HepG2 (cell line): Measurements from ENCODE around the gene PDZK1. TPM values are rescaled to one million over a fixed set of nuclear protein-coding genes. Genes with fewer than 3 reads are reported as not detected.

Source experiments
- CREB1 ChIP-seq, 2 experiments: fragments of 450-650 bp in 1 of 2; IDR thresholded peaks; 2 replicates each; pipeline ENCODE4 v1.6.1; 2016 to 2017; ENCODE audit warnings: control low read depth in 1 of 2, mild to moderate bottlenecking in 1 of 2, missing compliant biosample characterization in 1 of 2, missing genetic modification characterization in 1 of 2
- ELF3 ChIP-seq: IDR thresholded peaks from 2 replicates; pipeline ENCODE4 v1.6.1; 2016; ENCODE audit warnings: missing genetic modification reagents, missing compliant biosample characterization
- FOXO1 ChIP-seq: sonication (generic); formaldehyde crosslinking; IDR thresholded peaks from 2 replicates; pipeline ENCODE4 v1.4.0; 2020; ENCODE audit warnings: missing genetic modification reagents
- MXD3 ChIP-seq: IDR thresholded peaks from 2 replicates; pipeline ENCODE4 v1.6.1; 2016; ENCODE audit warnings: mild to moderate bottlenecking, missing biosample characterization, missing genetic modification reagents
- SIX1 ChIP-seq: sonication (generic); formaldehyde crosslinking; IDR thresholded peaks from 2 replicates; pipeline ENCODE4 v1.4.0; 2020; ENCODE audit warnings: missing genetic modification reagents, borderline replicate concordance
- SMAD3 ChIP-seq: sonication (generic); formaldehyde crosslinking; IDR thresholded peaks from 2 replicates; pipeline ENCODE4 v1.4.0; 2020; ENCODE audit warnings: missing genetic modification reagents
- USF2 ChIP-seq, 2 experiments: sonication (generic) in 1 of 2; formaldehyde crosslinking in 1 of 2; IDR thresholded peaks; 2 replicates each; pipeline versions ENCODE4 v1.5.1 to v1.6.1; 2011 to 2020; ENCODE audit warnings: borderline replicate concordance in 1 of 2, low read depth in 1 of 2, low read length in 1 of 2, mild to moderate bottlenecking in 1 of 2, missing genetic modification reagents in 1 of 2, moderate library complexity in 1 of 2
- ZNF256 ChIP-seq: sonication (generic); formaldehyde crosslinking; conservative IDR thresholded peaks from 2 replicates; pipeline ENCODE4 v1.4.0; 2020; ENCODE audit warnings: missing genetic modification reagents
- ZNF343 ChIP-seq: sonication (generic); formaldehyde crosslinking; IDR thresholded peaks from 2 replicates; pipeline ENCODE4 v1.4.0; 2020; ENCODE audit warnings: mild to moderate bottlenecking, missing genetic modification reagents
- ZNF407 ChIP-seq: sonication (generic); formaldehyde crosslinking; IDR thresholded peaks from one replicate; pipeline ENCODE4 v1.5.1; 2020; ENCODE audit warnings: mild to moderate bottlenecking, missing genetic modification reagents; ENCODE audit errors: not compliant biosample characterization
- ZNF704 ChIP-seq: sonication (generic); formaldehyde crosslinking; IDR thresholded peaks from 2 replicates; pipeline ENCODE4 v1.8.1; 2023; ENCODE audit warnings: mild to moderate bottlenecking, inconsistent platforms, moderate library complexity, missing genetic modification reagents, borderline replicate concordance
- polyA plus RNA-seq, 8 experiments: library from polyadenylated mRNA; depleted of rRNA in 3 of 8; stranded (reverse) in 7 of 8; unstranded in 1 of 8; fragments of >200 nt; fragmentation: Illumina TruSeq in 4 of 8; extraction: Trizol in 4 of 8; gene quantifications; 2 replicates each; pipeline versions ENCODE4 v1.2.1 to v1.2.3, GENCODE V29; 2011 to 2016; ENCODE audit warnings: low read depth in 4 of 8, missing spikeins in 1 of 8, mixed read lengths in 1 of 8; ENCODE audit not compliant: insufficient read depth in 1 of 8
- total RNA-seq, 5 experiments: library from RNA; depleted of rRNA; stranded (reverse); fragments of >200 nt; fragmentation: Illumina TruSeq; extraction: Trizol; gene quantifications; 2 replicates each; pipeline ENCODE4 v1.2.3, GENCODE V29; 2016; ENCODE audit warnings: low read depth in 1 of 5
- TF ChIP-seq, protein P1 (sequence below), 2 experiments: sonication (generic) in 1 of 2; formaldehyde crosslinking in 1 of 2; IDR thresholded peaks; 2 replicates each; pipeline versions ENCODE4 v1.4.0 to v1.6.1; 2018 to 2020; ENCODE audit warnings: missing genetic modification reagents in 2 of 2, borderline replicate concordance in 1 of 2, low read depth in 1 of 2, mild to moderate bottlenecking in 1 of 2, missing biosample characterization in 1 of 2

Gene PDZK1
- total and polyA plus RNA-seq, 2 of the 13 experiments (the other 11 are each of a cell fraction or from before 2014, with no cell fraction given): 16.2 to 46.4 TPM

DNA sequence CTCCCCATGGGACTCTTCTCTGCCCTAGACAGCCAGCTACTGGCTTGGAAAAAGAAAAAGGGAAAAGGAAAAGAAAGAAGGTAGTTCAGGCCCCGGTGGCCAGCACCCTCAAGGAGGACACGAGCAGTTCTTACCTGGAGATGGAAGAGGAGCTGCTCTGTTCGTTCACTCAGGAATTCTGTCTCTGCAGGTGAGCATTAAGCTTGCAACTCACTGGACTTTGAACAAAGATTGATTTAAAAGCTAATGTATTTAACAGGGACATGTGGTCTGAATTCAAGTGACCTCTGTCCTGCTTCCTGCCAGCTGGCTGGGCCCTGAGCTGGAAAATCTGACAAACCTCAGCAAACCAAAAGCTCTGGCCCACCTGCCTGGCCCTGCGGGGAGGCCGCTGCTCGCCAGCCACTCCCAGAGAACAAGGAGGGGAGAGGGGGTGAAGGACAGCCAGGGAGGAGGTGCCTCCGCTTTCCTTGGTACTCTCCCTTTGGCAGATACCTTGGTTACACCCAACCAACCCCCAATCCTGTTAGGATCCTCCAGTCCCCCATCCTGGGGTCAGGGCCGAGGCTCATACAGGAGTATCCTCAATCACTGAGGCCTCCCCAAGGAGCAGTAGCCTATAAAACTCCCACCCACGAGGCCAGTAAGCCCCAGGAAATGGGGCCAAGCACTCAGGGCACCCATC lies at the start of gene PDZK1 (continued):
- TF ChIP-seq SMAD3 (CRISPR knock-in tag) (no peak; the same call in 1 of the 2 replicates), CREB1 (IDR thresholded peaks at IDR 0.05) (no peak), CREB1 (CRISPR knock-in tag; IDR thresholded peaks at IDR 0.05) (0 out of 2 replicates have a peak, but pooled peaks have one; percentile 12), ELF3 (CRISPR knock-in tag) (0 out of 2 replicates have a peak, but pooled peaks have one; percentile 29), FOXO1 (CRISPR knock-in tag) (peak; percentile 38; the same call in 1 of the 2 replicates), ZNF256 (CRISPR knock-in tag) (0 out of 2 replicates have a peak, but pooled peaks have one; percentile 67), ZNF343 (CRISPR knock-in tag) (no peak), SIX1 (no peak), ZNF704 (CRISPR knock-in tag) (0 out of 2 replicates have a peak, but pooled peaks have one; percentile 36), ZNF407 (CRISPR knock-in tag) (no peak), MXD3 (CRISPR knock-in tag) (peak; percentile 18; the same call in 1 of the 2 replicates), USF2 (IDR thresholded peaks at IDR 0.05; ENCODE audit: low read depth, low read length) (no peak), USF2 (CRISPR knock-in tag; IDR thresholded peaks at IDR 0.05; ENCODE audit: borderline replicate concordance) (peak; percentile 36; the same call in 1 of the 2 replicates)
- TF ChIP-seq, protein P1, sequence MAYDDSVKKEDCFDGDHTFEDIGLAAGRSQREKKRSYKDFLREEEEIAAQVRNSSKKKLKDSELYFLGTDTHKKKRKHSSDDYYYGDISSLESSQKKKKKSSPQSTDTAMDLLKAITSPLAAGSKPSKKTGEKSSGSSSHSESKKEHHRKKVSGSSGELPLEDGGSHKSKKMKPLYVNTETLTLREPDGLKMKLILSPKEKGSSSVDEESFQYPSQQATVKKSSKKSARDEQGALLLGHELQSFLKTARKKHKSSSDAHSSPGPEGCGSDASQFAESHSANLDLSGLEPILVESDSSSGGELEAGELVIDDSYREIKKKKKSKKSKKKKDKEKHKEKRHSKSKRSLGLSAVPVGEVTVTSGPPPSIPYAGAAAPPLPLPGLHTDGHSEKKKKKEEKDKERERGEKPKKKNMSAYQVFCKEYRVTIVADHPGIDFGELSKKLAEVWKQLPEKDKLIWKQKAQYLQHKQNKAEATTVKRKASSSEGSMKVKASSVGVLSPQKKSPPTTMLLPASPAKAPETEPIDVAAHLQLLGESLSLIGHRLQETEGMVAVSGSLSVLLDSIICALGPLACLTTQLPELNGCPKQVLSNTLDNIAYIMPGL (CRISPR knock-in tag; IDR thresholded peaks at IDR 0.05; ENCODE audit: borderline replicate concordance in 1 of 2, low read depth in 1 of 2): peak in 1 of 2 experiments; percentile 70; a peak in 1 of 4 replicates
